Tibial nerve (tissue), 4 donors: Measurements from ENCODE around the gene TBL1X.

Source experiments
- EP300 ChIP-seq, 2 donors: sonication (generic); formaldehyde crosslinking; IDR thresholded peaks; one replicate each; pipeline ENCODE4 v1.6.1; 2017; ENCODE audit warnings: antibody characterized with exemption in 2 of 2, mild to moderate bottlenecking in 1 of 2
- TF ChIP-seq, protein P1 (sequence below), 5 experiments: fragments of 200-600 bp in 3 of 5; fragments of 450-650 bp in 2 of 5; sonication (generic) in 3 of 5; IDR thresholded peaks; one replicate each; pipeline ENCODE4 v1.5.1; 2016 to 2019; ENCODE audit warnings: antibody characterized with exemption in 5 of 5, mild to moderate bottlenecking in 3 of 5, moderate library complexity in 2 of 5

DNA sequence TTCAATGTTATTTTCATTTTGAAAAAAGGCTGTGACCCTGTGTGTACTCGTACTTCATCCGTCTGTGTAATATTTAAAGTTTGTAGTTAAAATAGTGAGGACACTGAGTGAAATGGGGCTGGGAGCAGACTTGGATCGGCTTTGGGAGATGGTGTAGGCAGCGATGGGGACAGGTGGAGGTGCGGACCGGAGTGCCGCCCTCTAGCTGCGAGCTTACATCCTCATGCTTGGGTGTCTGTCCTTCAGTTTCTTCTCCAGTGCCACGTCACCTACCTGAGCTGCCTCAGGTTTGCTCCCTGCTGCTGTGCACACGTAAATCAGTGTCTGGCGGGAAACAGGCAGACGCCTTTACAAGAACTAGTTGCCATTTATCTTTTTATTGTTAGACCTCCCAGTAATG is 154.7 kb downstream of the TBL1X start:
- TF ChIP-seq, protein P1, sequence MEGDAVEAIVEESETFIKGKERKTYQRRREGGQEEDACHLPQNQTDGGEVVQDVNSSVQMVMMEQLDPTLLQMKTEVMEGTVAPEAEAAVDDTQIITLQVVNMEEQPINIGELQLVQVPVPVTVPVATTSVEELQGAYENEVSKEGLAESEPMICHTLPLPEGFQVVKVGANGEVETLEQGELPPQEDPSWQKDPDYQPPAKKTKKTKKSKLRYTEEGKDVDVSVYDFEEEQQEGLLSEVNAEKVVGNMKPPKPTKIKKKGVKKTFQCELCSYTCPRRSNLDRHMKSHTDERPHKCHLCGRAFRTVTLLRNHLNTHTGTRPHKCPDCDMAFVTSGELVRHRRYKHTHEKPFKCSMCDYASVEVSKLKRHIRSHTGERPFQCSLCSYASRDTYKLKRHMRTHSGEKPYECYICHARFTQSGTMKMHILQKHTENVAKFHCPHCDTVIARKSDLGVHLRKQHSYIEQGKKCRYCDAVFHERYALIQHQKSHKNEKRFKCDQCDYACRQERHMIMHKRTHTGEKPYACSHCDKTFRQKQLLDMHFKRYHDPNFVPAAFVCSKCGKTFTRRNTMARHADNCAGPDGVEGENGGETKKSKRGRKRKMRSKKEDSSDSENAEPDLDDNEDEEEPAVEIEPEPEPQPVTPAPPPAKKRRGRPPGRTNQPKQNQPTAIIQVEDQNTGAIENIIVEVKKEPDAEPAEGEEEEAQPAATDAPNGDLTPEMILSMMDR (IDR thresholded peaks at IDR 0.05) = no peak
- no peak for TF ChIP-seq EP300 (IDR thresholded peaks at IDR 0.05)
